ENCODE measurements around the gene SMARCA2. TPM values are rescaled to one million over a fixed set of nuclear protein-coding genes. Genes with fewer than 3 reads are reported as not detected.
"Not testable (repeated sequence)": the region's sequence is repeated elsewhere in the genome, so short reads cannot be mapped to it uniquely, and the experiment has no call there.

The SMARCA2 gene
- total RNA-seq, 1 donor from 2014 or later: 98.0 TPM

- Histone ChIP-seq H3K9me3 (replicated peaks) (no peaks in the 10 kb centered on the region), H3K27me3 (ENCODE audit: low read depth) (no peaks in the 10 kb centered on the region), H3K27ac (replicated peaks) (no peak overlapping the region), H3K36me3 (no peaks in the 10 kb centered on the region), H3K4me1 (peaks cover 46% of the 10 kb centered on the region), H3K4me3 (no peak overlapping the region)
- no peak for TF ChIP-seq CTCF (IDR thresholded peaks at IDR 0.05; ENCODE audit: borderline replicate concordance)
- intact Hi-C loops (cut with micrococcal nuclease): no loop called here
- no peak for DNase-seq
Observed at GRCh38 chr9:2142212-2142611, 127.1 kb downstream of the SMARCA2 start.

GRCh38 chr9:2144619-2145018 is 129.5 kb downstream of the SMARCA2 start:
- no peak for TF ChIP-seq CTCF (IDR thresholded peaks at IDR 0.05; ENCODE audit: borderline replicate concordance)
- DNase-seq: no peak
- intact Hi-C loops (cut with micrococcal nuclease): no loop called here
- Histone ChIP-seq H3K9me3 (replicated peaks) (no peaks in the 10 kb centered on the region), H3K4me1 (peaks cover 38% of the 10 kb centered on the region), H3K36me3 (no peaks in the 10 kb centered on the region), H3K27ac (replicated peaks) (no peak overlapping the region), H3K27me3 (ENCODE audit: low read depth) (no peaks in the 10 kb centered on the region), H3K4me3 (no peak overlapping the region)

GRCh38 chr9:2145746-2146145 is 130.6 kb downstream of the SMARCA2 start:
- no peak overlapping the region for H3K27ac ChIP-seq (replicated peaks)
- DNase-seq: no peak
- TF ChIP-seq CTCF (IDR thresholded peaks at IDR 0.05; ENCODE audit: borderline replicate concordance): no peak
- H3K36me3 ChIP-seq: no peaks in the 10 kb centered on the region
- H3K4me1 ChIP-seq: peaks cover 29% of the 10 kb centered on the region
- no peaks in the 10 kb centered on the region for H3K27me3 ChIP-seq (ENCODE audit: low read depth)
- no peak overlapping the region for H3K4me3 ChIP-seq
- intact Hi-C loops (cut with micrococcal nuclease): no loop called here
- H3K9me3 ChIP-seq (replicated peaks): no peaks in the 10 kb centered on the region

GRCh38 chr9:2146700-2147099 is 131.6 kb downstream of the SMARCA2 start:
- intact Hi-C loops (cut with micrococcal nuclease); DNase-seq; H3K27ac ChIP-seq (replicated peaks); H3K9me3 ChIP-seq (replicated peaks); H3K36me3 ChIP-seq; H3K27me3 ChIP-seq (ENCODE audit: low read depth); H3K4me3 ChIP-seq: not testable (repeated sequence)
- peaks cover 19% of the 10 kb centered on the region for H3K4me1 ChIP-seq
- TF ChIP-seq CTCF (IDR thresholded peaks at IDR 0.05; ENCODE audit: borderline replicate concordance): peak; percentile 35

- Histone ChIP-seq H3K27ac (replicated peaks) (no peak overlapping the region), H3K36me3 (no peaks in the 10 kb centered on the region), H3K4me3 (no peak overlapping the region), H3K4me1 (peaks cover 25% of the 10 kb centered on the region), H3K27me3 (ENCODE audit: low read depth) (no peaks in the 10 kb centered on the region), H3K9me3 (replicated peaks) (no peaks in the 10 kb centered on the region)
- no peak for DNase-seq
- no peak for TF ChIP-seq CTCF (IDR thresholded peaks at IDR 0.05; ENCODE audit: borderline replicate concordance)
- intact Hi-C loops (cut with micrococcal nuclease): no loop called here
Observed at GRCh38 chr9:2150338-2150737, 135.2 kb downstream of the SMARCA2 start.

- H3K4me3 ChIP-seq: no peak overlapping the region
- intact Hi-C loops (cut with micrococcal nuclease): no loop called here
- no peaks in the 10 kb centered on the region for H3K36me3 ChIP-seq
- no peaks in the 10 kb centered on the region for H3K27me3 ChIP-seq (ENCODE audit: low read depth)
- no peak for DNase-seq
- H3K9me3 ChIP-seq (replicated peaks): no peaks in the 10 kb centered on the region
- H3K4me1 ChIP-seq: peaks cover 25% of the 10 kb centered on the region
- no peak overlapping the region for H3K27ac ChIP-seq (replicated peaks)
- TF ChIP-seq CTCF (IDR thresholded peaks at IDR 0.05; ENCODE audit: borderline replicate concordance): no peak
Observed at GRCh38 chr9:2151171-2151570, 136.0 kb downstream of the SMARCA2 start.

Measured in left ventricle myocardium inferior (tissue), 1 donor.